OCI-LY1 (cell line): ENCODE results near the gene BBS12.
"Not testable (repeated sequence)": the region's sequence is repeated elsewhere in the genome, so short reads cannot be mapped to it uniquely, and the experiment has no call there.

Source experiments
- H2AFZ ChIP-seq: fragments of 200-600 bp; sonication (generic), shearing (Covaris generic); 2 replicates; pipeline ENCODE4 v1.6.0; 2014; ENCODE audit warnings: antibody characterized with exemption, mild to moderate bottlenecking, low read length
- H3F3A ChIP-seq: fragments of 200-600 bp; sonication (generic), shearing (Covaris generic); 2 replicates; pipeline ENCODE4 v1.6.0; 2014; ENCODE audit warnings: mild to moderate bottlenecking, antibody characterized with exemption, low read length, moderate library complexity; ENCODE audit not compliant: insufficient read depth
- H3K27ac ChIP-seq: fragments of 200-600 bp; sonication (generic); 2 replicates; pipeline ENCODE4 v1.5.1; 2014; ENCODE audit warnings: low read length, mixed run types, mild to moderate bottlenecking, low read depth; ENCODE audit not compliant: poor library complexity, severe bottlenecking
- H3K27me3 ChIP-seq: fragments of 200-600 bp; sonication (generic); 2 replicates; pipeline ENCODE4 v1.6.0; 2014; ENCODE audit warnings: antibody characterized with exemption, mild to moderate bottlenecking, low read length, moderate library complexity; ENCODE audit not compliant: insufficient read depth
- H3K36me3 ChIP-seq: fragments of 200-600 bp; sonication (generic); 2 replicates; pipeline ENCODE4 v1.6.1; 2014; ENCODE audit warnings: mild to moderate bottlenecking, antibody characterized with exemption, low read length, moderate library complexity, mixed read lengths; ENCODE audit not compliant: insufficient read depth
- H3K4me1 ChIP-seq: fragments of 200-600 bp; sonication (generic); 2 replicates; pipeline ENCODE4 v1.5.1; 2014; ENCODE audit warnings: mild to moderate bottlenecking, low read length, moderate library complexity; ENCODE audit not compliant: insufficient read depth, severe bottlenecking
- H3K4me2 ChIP-seq: fragments of 200-600 bp; sonication (generic), shearing (Covaris generic); 2 replicates; pipeline ENCODE4 v1.6.1; 2014; ENCODE audit warnings: low read length
- H3K4me3 ChIP-seq: fragments of 200-600 bp; sonication (generic); 2 replicates; pipeline ENCODE4 v1.5.1; 2014; ENCODE audit warnings: low read length, low read depth, mild to moderate bottlenecking, mixed read lengths; ENCODE audit not compliant: poor library complexity, severe bottlenecking
- H3K79me2 ChIP-seq: fragments of 200-600 bp; shearing (Covaris generic); 2 replicates; pipeline ENCODE4 v1.6.1; 2016; ENCODE audit warnings: mixed run types, low read length, mixed read lengths; ENCODE audit not compliant: insufficient read depth
- H3K9ac ChIP-seq: fragments of 200-600 bp; sonication (generic), shearing (Covaris generic); 2 replicates; pipeline ENCODE4 v1.6.1; 2014; ENCODE audit warnings: mild to moderate bottlenecking, low read length, mixed read lengths
- H3K9me2 ChIP-seq: fragments of 200-600 bp; sonication (generic), shearing (Covaris generic); 2 replicates; pipeline ENCODE4 v1.6.1; 2014; ENCODE audit warnings: low read depth, mild to moderate bottlenecking, low read length, mixed read lengths
- H3K9me3 ChIP-seq: fragments of 200-600 bp; shearing (Covaris generic); 2 replicates; pipeline ENCODE4 v1.6.1; 2014; ENCODE audit warnings: low read length, mixed read lengths
- H4K20me1 ChIP-seq: fragments of 200-600 bp; sonication (generic), shearing (Covaris generic); 2 replicates; pipeline ENCODE4 v1.6.0; 2016; ENCODE audit warnings: mild to moderate bottlenecking, low read length; ENCODE audit not compliant: insufficient read depth
- EZH2 ChIP-seq: fragments of 200-600 bp; sonication (generic), shearing (Covaris generic); IDR thresholded peaks from 2 replicates; pipeline ENCODE4 v1.8.0; 2017; ENCODE audit warnings: borderline replicate concordance, mixed run types, mild to moderate bottlenecking, antibody characterized with exemption, low read length, moderate library complexity, mixed read lengths
- TF ChIP-seq, protein P1 (sequence below): fragments of 200-600 bp; sonication (generic), shearing (Covaris generic); IDR thresholded peaks from 2 replicates; pipeline ENCODE4 v1.5.1; 2017; ENCODE audit warnings: mild to moderate bottlenecking, antibody characterized with exemption, low read length, moderate library complexity, mixed read lengths

The BBS12 gene

DNA sequence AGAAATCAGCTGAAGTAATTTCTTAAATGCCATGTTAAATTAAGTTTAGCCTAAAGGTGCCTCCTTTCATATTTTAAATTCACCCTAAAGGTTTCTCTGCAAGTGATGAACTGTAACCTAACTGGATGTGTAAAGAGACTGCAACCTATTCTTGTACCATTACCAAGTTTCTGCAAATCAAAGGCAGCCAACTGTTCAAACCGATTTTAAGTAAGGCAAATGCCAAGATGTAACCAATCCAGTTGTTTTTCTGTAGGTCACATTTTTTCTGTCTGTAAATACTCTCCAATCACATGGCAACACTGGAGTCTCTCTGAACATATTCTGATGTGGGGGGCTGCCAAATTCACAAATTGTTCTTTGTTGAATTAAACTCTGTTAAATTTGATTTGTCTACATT is 51.8 kb downstream of the BBS12 start:
- no peak overlapping the region for H3K4me2 ChIP-seq
- TF ChIP-seq, protein P1, sequence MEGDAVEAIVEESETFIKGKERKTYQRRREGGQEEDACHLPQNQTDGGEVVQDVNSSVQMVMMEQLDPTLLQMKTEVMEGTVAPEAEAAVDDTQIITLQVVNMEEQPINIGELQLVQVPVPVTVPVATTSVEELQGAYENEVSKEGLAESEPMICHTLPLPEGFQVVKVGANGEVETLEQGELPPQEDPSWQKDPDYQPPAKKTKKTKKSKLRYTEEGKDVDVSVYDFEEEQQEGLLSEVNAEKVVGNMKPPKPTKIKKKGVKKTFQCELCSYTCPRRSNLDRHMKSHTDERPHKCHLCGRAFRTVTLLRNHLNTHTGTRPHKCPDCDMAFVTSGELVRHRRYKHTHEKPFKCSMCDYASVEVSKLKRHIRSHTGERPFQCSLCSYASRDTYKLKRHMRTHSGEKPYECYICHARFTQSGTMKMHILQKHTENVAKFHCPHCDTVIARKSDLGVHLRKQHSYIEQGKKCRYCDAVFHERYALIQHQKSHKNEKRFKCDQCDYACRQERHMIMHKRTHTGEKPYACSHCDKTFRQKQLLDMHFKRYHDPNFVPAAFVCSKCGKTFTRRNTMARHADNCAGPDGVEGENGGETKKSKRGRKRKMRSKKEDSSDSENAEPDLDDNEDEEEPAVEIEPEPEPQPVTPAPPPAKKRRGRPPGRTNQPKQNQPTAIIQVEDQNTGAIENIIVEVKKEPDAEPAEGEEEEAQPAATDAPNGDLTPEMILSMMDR = no peak
- TF ChIP-seq EZH2 = no peak
- H3K79me2 ChIP-seq = no peaks in the 10 kb centered on the region
- no peak overlapping the region for H2AFZ ChIP-seq
- H3K4me3 ChIP-seq = no peak overlapping the region
- no peaks in the 10 kb centered on the region for H3K9me2 ChIP-seq
- H3K4me1 ChIP-seq = no peaks in the 10 kb centered on the region
- H3K27me3 ChIP-seq = no peaks in the 10 kb centered on the region
- H4K20me1 ChIP-seq = no peaks in the 10 kb centered on the region
- no peak overlapping the region for H3K27ac ChIP-seq
- no peaks in the 10 kb centered on the region for H3F3A ChIP-seq
- H3K36me3 ChIP-seq = no peaks in the 10 kb centered on the region
- no peaks in the 10 kb centered on the region for H3K9me3 ChIP-seq
- no peak overlapping the region for H3K9ac ChIP-seq

DNA sequence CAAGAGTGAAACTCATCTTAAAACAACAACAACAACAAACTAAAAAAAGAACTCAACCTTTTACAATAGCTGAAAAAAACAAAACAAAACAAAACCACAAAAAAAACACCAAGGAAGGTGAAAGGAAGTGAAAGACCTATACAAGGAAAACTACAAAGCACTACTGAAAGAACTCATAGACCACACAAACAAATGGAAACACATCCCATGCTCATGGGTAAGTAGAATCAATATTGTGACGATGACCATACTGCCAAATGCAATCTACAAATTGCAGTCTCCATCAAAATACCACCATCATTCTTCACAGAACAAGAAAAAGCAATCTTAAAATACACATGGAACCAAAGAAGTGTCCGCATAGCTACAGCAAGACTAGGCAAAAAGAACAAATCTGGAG is 52.6 kb downstream of the BBS12 start:
- H3K27me3 ChIP-seq = no peaks in the 10 kb centered on the region
- no peak for TF ChIP-seq EZH2
- TF ChIP-seq, protein P1 = no peak
- H3K4me3 ChIP-seq = no peak overlapping the region
- no peaks in the 10 kb centered on the region for H3K4me1 ChIP-seq
- H3K9me2 ChIP-seq = no peaks in the 10 kb centered on the region
- no peak overlapping the region for H3K9ac ChIP-seq
- H2AFZ ChIP-seq = no peak overlapping the region
- no peak overlapping the region for H3K4me2 ChIP-seq
- H4K20me1 ChIP-seq = no peaks in the 10 kb centered on the region
- no peak overlapping the region for H3K27ac ChIP-seq
- no peaks in the 10 kb centered on the region for H3K9me3 ChIP-seq
- no peaks in the 10 kb centered on the region for H3K36me3 ChIP-seq
- H3K79me2 ChIP-seq = no peaks in the 10 kb centered on the region
- H3F3A ChIP-seq = no peaks in the 10 kb centered on the region

DNA sequence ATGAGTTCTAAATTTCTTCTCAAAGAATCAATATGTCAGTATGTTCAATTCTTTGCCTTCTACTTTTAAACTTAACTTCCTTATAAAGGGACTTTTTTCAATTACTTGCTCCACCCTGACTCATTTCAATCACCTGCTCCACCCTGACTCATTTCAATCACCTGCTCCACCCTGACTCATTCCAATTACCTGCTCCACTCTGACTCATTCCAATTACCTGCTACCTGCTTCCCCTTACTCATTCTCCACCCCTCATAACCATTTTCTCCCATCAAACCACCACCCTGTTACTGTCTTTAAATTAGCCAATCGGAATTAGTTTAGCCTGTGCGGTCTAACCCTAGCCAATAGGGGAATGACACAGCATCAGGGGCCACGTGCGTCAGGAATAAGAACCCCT is 53.8 kb downstream of the BBS12 start:
- H3K4me1 ChIP-seq, H3K9me3 ChIP-seq, H3F3A ChIP-seq, H3K4me3 ChIP-seq, H3K4me2 ChIP-seq, H2AFZ ChIP-seq, H3K9ac ChIP-seq, H4K20me1 ChIP-seq, H3K36me3 ChIP-seq, H3K27me3 ChIP-seq, H3K79me2 ChIP-seq, H3K27ac ChIP-seq, H3K9me2 ChIP-seq: not testable (repeated sequence)

DNA sequence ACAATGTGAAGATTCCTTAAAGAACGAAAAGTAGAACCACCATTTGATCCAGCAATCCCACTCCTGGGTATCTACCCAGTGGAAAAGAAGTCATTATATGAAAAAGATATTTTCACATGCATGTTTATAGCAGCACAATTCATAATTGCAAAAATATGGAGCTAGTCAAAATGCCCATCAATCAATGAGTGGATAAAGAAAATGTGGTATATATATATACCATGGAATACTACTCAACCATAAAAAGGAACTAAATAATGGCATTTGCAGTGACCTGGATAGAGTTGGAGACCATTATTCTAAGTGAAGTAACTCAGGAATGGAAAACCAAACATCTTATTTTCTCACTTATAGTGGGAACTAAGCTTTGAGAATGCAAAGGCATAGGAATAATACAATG is 54.4 kb downstream of the BBS12 start:
- H3F3A ChIP-seq, H3K4me1 ChIP-seq, H3K36me3 ChIP-seq, H3K9me3 ChIP-seq, H3K79me2 ChIP-seq, H4K20me1 ChIP-seq, H3K27ac ChIP-seq, H3K9ac ChIP-seq, H3K4me2 ChIP-seq, H2AFZ ChIP-seq, H3K4me3 ChIP-seq, H3K27me3 ChIP-seq, H3K9me2 ChIP-seq: not testable (repeated sequence)
